Vagina (tissue), 2 donors: ENCODE data around the gene PLEKHM1. TPM values are rescaled to one million over a fixed set of nuclear protein-coding genes. Genes with fewer than 3 reads are reported as not detected.

Source experiments
- DNase-seq, 2 donors: peaks; one replicate each; pipeline ENCODE4 v3.0.0-alpha.2; 2017; ENCODE audit errors: extremely low spot score in 2 of 2
- H3K27ac ChIP-seq: fragments of 200-600 bp; sonication (generic); one replicate; pipeline ENCODE4 v1.5.1; 2019
- H3K27me3 ChIP-seq: fragments of 200-600 bp; sonication (generic); one replicate; pipeline ENCODE4 v1.5.1; 2019
- H3K36me3 ChIP-seq, 2 donors: fragments of 200-600 bp; sonication (generic); one replicate each; pipeline ENCODE4 v1.5.1; 2017 to 2019
- H3K4me1 ChIP-seq: fragments of 200-600 bp; sonication (generic); one replicate; pipeline ENCODE4 v1.5.1; 2019
- H3K4me3 ChIP-seq, 2 donors: fragments of 200-600 bp; sonication (generic); 1 replicate in 1 of 2; 2 replicates in 1 of 2; pipeline ENCODE4 v1.5.1; 2016 to 2019
- H3K9me3 ChIP-seq: fragments of 200-600 bp; sonication (generic); one replicate; pipeline ENCODE4 v1.5.1; 2019
- POLR2A ChIP-seq, 2 donors: fragments of 450-650 bp; IDR thresholded peaks; one replicate each; pipeline ENCODE4 v1.6.1; 2017; ENCODE audit warnings: antibody characterized with exemption in 2 of 2, mild to moderate bottlenecking in 2 of 2, moderate library complexity in 2 of 2
- POLR2AphosphoS5 ChIP-seq, 2 donors: sonication (generic); formaldehyde crosslinking; IDR thresholded peaks; one replicate each; pipeline ENCODE4 v1.9.0; 2017; ENCODE audit warnings: antibody characterized with exemption in 2 of 2, mild to moderate bottlenecking in 2 of 2, low read depth in 1 of 2; ENCODE audit not compliant: insufficient read depth in 1 of 2
- intact Hi-C: fragments of 100-400 bp; cut with DNase I; formaldehyde crosslinking; loops from one replicate; pipeline ENCODE4 v1.15.1; 2023
- total RNA-seq: library from RNA; depleted of rRNA; stranded (reverse); fragments of >200 nt; gene quantifications from one replicate; pipeline ENCODE4 v1.2.3, GENCODE V29; 2016
- TF ChIP-seq, protein P1 (sequence below), 3 experiments: fragments of 450-650 bp in 2 of 3; fragments of 200-600 bp in 1 of 3; sonication (generic) in 1 of 3; IDR thresholded peaks; one replicate each; pipeline ENCODE4 v1.5.1; 2017 to 2019; ENCODE audit warnings: antibody characterized with exemption in 3 of 3, mild to moderate bottlenecking in 2 of 3, moderate library complexity in 2 of 3

Gene PLEKHM1
- total RNA-seq, 1 donor from 2014 or later: 93.1 TPM

DNA sequence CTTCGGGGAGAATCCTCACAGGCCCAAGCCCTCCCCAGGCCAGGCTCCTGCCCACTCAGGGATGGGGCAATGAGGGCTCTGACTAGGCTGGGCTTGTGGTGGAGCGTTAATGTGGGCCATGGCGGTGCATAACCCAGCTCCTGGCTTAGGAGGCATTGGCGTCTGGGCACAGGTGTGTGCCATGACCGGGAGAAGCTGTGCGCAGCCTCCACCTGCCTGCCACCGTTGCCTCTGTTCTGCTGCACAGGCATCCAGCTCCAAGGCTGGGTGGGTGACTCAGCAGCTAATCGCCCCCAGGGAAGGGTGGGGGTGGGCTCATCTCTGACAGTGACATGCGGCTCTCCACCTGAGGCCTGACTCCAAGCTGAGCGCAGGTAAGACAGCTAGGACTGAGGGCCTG lies 54.4 kb downstream of the PLEKHM1 start:
- Histone ChIP-seq H3K27me3 (no peaks in the 10 kb centered on the region), H3K36me3 (peaks cover 0 to 33% of the 10 kb centered on the region in 2 donors), H3K4me3 (no peak overlapping the region), H3K4me1 (peaks cover 36% of the 10 kb centered on the region), H3K9me3 (no peaks in the 10 kb centered on the region), H3K27ac (no peak overlapping the region)
- DNase-seq: no peak
- intact Hi-C loops: no loop called here
- TF ChIP-seq POLR2AphosphoS5 (IDR thresholded peaks at IDR 0.05; ENCODE audit: insufficient read depth in 1 of 2, low read depth in 1 of 2) (no peak), POLR2A (IDR thresholded peaks at IDR 0.05) (no peak)
- TF ChIP-seq, protein P1, sequence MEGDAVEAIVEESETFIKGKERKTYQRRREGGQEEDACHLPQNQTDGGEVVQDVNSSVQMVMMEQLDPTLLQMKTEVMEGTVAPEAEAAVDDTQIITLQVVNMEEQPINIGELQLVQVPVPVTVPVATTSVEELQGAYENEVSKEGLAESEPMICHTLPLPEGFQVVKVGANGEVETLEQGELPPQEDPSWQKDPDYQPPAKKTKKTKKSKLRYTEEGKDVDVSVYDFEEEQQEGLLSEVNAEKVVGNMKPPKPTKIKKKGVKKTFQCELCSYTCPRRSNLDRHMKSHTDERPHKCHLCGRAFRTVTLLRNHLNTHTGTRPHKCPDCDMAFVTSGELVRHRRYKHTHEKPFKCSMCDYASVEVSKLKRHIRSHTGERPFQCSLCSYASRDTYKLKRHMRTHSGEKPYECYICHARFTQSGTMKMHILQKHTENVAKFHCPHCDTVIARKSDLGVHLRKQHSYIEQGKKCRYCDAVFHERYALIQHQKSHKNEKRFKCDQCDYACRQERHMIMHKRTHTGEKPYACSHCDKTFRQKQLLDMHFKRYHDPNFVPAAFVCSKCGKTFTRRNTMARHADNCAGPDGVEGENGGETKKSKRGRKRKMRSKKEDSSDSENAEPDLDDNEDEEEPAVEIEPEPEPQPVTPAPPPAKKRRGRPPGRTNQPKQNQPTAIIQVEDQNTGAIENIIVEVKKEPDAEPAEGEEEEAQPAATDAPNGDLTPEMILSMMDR (IDR thresholded peaks at IDR 0.05): no peak

DNA sequence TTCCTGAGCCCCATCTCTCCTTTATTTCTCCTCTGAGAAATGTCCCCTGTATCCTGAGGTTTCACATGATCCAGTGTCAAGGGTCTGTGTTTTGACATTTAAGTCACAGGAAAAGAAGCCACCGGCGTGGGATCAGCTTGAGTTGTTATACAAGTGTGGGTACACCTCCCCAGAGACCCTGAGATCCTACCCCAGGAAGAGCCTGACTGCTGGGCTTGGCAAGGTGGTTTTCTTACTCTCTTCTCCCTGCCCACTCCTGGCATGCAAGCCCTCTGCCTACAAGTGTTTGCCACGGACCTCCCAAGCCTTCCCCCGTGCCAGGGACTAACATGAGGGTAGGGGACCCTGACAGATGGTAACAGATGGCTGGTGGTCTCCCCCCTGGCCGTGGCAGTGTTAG lies 55.0 kb downstream of the PLEKHM1 start:
- no peaks in the 10 kb centered on the region for H3K27me3 ChIP-seq
- DNase-seq: no peak
- intact Hi-C loops: no loop called here
- TF ChIP-seq, protein P1 (IDR thresholded peaks at IDR 0.05): no peak
- TF ChIP-seq POLR2A (IDR thresholded peaks at IDR 0.05): no peak
- TF ChIP-seq POLR2AphosphoS5 (IDR thresholded peaks at IDR 0.05; ENCODE audit: insufficient read depth in 1 of 2, low read depth in 1 of 2): no peak
- H3K27ac ChIP-seq: no peak overlapping the region
- H3K4me3 ChIP-seq: no peak overlapping the region
- H3K36me3 ChIP-seq: peaks cover 0 to 33% of the 10 kb centered on the region in 2 donors
- H3K4me1 ChIP-seq: peaks cover 37% of the 10 kb centered on the region
- H3K9me3 ChIP-seq: no peaks in the 10 kb centered on the region

DNA sequence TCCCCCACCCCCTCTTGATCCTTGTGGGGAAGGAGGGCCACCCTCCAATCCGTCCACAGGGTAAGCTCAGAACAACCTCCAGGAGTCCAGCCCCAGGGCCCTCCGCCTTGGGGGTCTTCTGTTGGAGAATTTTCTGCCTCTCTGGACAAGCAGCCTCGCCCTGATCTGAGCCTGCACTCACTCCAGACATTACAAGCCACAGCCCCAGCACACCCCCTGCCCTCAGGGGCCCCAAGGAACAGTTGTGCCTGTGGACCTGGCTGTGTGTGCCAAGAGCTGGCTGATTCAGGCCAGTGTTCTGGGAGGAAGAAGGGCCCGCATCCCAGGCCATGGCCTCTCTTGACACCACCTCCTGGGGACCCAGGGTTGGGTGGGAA lies 57.4 kb downstream of the PLEKHM1 start:
- Histone ChIP-seq H3K4me3 (peak overlapping the region; percentile 48 to 56), H3K4me1 (peaks cover 48% of the 10 kb centered on the region), H3K27ac (peak overlapping the region; percentile 66), H3K27me3 (peaks cover 3% of the 10 kb centered on the region), H3K9me3 (no peaks in the 10 kb centered on the region), H3K36me3 (peaks cover 0 to 17% of the 10 kb centered on the region in 2 donors)
- intact Hi-C loops: no loop called here
- no peak for DNase-seq
- TF ChIP-seq, protein P1 (IDR thresholded peaks at IDR 0.05): no peak
- TF ChIP-seq POLR2A (IDR thresholded peaks at IDR 0.05) (no peak), POLR2AphosphoS5 (IDR thresholded peaks at IDR 0.05; ENCODE audit: insufficient read depth in 1 of 2, low read depth in 1 of 2) (no peak)

- peaks cover 0 to 11% of the 10 kb centered on the region in 2 donors for H3K36me3 ChIP-seq
- DNase-seq: no peak
- no peak for TF ChIP-seq POLR2A (IDR thresholded peaks at IDR 0.05)
- TF ChIP-seq POLR2AphosphoS5 (IDR thresholded peaks at IDR 0.05; ENCODE audit: insufficient read depth in 1 of 2, low read depth in 1 of 2): no peak
- TF ChIP-seq, protein P1 (IDR thresholded peaks at IDR 0.05): no peak
- intact Hi-C loops: no loop called here
- H3K4me1 ChIP-seq: peaks cover 54% of the 10 kb centered on the region
- H3K9me3 ChIP-seq: no peaks in the 10 kb centered on the region
- peak within 1 kb of the TSS; percentile 66 for H3K27ac ChIP-seq
- H3K4me3 ChIP-seq: peak within 1 kb of the TSS; percentile 48 to 56
- peaks cover 3% of the 10 kb centered on the region for H3K27me3 ChIP-seq
These were observed 57.9 kb downstream of the PLEKHM1 start, which contains the start of gene ARHGAP27 for GRCh38 chr17:45432405-45433158. Gene ARHGAP27, minus strand, starts transcription at chr17:45432870. Its CDS starts 2,591 bp downstream, at chr17:45430279.
